ENCODE data around the gene RUNX3.
"Not testable (repeated sequence)": the region's sequence is repeated elsewhere in the genome, so short reads cannot be mapped to it uniquely, and the experiment has no call there.

Gene RUNX3

GRCh38 chr1:24912376-24913273 lies 17.5 kb downstream of the RUNX3 start:
- FAIRE-seq: no peak

DNA sequence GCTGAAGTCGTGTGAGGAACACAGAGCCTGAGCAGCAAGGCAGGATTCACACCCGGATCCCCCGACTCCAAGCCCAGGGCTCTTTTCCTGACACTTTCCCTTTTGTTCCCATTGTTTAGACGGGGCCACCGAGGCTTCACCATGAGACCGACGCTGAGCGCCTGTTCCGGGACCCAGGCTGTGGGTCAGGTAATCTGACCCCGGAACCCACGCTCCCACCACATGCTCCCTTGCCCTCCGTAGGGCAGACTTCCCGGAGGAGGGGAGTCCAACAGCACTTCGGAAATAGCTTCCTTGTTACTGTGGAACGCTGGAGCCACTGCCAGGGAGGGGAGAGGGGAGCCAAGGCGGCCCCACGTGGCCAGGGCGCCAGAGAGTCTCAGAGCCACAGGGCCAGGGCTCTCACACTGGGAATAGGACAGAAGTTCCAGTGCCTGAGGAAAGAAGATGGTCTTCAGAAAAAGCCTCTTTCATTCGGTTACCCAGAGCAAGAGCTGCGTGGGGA lies 18.4 kb downstream of the RUNX3 start:
- FAIRE-seq: no peak

DNA sequence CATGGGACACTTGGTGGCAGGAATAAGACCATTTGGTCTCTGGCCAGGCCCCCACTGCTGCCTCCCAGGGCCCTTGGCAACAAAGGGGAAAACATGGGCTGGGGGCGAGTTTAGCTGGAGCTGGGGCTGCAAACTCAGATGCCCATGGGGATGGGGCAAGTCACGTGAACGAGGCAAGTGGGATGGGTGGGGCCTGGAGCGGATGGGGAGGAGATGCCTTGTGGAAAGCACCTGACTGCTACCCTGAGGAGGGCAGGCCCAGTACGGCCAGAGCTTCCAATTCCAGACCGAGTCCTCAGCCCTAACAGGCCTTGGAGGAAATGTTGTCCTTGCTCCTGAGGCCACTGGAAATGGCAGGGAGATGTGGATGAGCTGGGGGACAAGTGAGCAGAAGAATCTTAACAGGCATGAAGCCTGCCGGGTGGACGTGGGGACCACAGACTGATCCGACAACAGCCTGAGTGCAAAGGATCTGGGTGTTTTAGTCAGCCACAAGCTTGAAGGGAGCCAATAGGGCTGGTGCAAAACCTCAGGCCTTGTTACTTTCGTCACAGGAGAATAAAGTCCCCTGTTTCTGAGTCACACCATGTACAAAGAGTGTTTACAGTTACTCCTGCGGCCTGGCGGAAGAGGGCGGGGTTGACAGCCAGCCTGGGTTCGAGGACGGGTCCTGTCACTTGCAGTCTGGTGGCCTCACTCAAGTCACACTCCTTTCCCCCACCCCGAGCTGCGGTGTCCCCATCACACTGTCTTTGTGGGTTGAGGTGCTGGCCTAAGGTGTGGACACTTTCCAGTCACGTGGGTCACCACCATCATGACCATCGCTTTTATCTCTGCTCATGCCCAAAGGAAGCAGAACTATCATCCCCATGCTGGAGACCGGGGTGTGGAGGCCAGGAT lies 19.1 kb downstream of the RUNX3 start:
- no peak for FAIRE-seq

- no peak for FAIRE-seq
Measured at GRCh38 chr1:24910210-24910609, 19.9 kb downstream of the RUNX3 start.

DNA sequence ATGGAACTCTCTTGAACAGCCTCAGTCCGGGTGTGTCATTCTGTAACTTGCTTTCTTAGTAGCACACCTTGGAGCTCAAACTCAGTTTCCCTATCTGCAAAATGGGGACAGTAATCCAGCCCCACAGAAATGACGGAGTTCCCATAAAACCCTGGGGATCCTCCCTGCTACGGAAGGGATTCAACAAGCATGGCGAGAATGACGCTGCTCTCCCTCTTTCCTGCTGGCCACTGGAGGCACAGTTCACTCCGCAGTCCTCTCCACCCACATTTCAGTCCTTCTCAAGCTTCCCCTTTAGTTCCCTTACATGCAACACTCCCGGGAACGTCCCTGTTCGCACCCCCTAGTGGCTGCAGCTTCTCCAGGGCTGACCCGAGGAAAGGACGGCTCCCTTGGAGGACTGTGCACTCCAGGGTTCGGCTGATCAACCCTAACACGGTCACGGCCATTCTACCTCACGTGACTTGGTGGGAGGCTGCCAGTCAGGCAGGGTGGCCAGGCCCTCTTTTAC lies 20.6 kb downstream of the RUNX3 start:
- no peak for FAIRE-seq

GRCh38 chr1:24908591-24909259 lies 21.4 kb downstream of the RUNX3 start:
- no peak for FAIRE-seq

- FAIRE-seq: not testable (repeated sequence)
Measured at GRCh38 chr1:24907587-24908294, 22.3 kb downstream of the RUNX3 start.

GRCh38 chr1:24906760-24907490 lies 23.2 kb downstream of the RUNX3 start:
- no peak for FAIRE-seq

DNA sequence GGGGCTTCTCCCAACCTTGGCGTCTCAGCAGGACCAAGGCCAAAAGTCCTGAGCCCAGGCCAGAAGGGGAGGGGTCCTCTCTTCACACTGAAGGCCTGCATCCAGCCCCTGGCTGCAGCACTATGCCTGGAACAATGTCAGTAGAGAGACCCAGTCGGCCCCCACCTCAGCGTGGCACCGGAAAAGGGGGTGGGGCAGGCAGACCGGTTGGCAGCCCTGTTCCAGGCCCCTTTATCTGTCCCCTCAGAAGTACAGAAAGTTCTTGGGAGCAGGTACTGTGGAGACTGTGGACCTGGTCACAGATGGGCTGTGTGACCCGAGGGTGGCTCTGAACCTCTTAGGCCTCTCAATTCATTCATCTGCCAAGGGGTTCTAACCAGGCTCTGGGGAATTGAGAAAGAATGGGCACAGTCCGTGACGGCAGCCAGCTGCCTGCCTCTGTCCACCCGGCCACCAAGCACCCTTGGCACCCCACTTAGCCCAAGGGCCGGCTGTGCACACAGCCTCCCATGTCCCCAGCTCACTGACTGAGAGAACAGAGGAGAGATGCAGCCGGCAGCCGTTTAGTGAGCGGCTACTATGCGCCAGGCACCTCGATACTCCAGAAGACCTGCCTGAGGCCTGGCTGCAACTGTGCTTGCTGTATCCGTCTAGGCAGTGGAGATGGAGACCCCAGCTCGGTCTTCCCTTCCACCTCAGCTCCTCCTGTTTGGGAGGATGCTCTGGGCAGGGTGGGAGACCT lies 23.9 kb downstream of the RUNX3 start:
- no peak for FAIRE-seq

- no peak for FAIRE-seq
Measured at GRCh38 chr1:24905355-24905978, 24.6 kb downstream of the RUNX3 start.

GRCh38 chr1:24904731-24905354 lies 25.2 kb downstream of the RUNX3 start:
- FAIRE-seq: no peak

DNA sequence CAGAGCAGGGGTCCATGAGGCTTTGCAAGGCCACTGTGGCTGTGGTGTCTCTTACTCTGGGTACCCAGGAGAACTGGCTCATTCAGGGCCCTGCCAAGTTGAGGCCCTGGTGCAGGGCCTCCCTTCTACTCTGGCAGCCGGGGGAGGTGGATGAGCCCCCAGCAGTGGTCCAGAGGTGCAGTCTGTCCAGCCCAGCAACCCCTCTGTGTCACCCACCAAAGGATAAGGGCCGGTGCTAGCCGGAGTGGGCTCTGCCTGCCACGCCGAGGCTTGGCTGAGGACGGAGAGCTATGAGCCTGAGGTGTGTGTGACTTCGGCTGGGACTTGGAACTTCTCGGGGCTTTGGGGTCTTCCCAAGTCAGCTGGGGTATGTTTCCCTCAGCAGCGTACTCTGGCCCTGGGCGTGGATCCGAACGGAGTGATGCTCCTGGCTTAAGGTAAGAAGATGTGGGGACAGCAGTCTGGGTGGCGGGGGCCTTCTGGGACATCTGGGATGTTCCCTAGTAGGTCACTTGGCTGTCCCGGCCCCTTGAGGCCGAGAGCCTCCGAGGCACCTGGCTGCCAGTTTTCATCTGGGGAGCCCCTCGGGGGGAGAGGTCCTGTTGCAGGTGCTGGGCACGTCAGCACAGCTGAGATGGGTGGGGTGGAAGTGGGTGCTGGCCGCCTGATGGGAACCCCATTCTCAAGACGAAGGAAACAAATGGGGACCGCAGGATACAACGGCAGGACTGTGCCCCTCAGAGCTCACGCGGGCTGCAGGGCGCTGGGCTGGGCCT lies 25.9 kb downstream of the RUNX3 start:
- FAIRE-seq: no peak

DNA sequence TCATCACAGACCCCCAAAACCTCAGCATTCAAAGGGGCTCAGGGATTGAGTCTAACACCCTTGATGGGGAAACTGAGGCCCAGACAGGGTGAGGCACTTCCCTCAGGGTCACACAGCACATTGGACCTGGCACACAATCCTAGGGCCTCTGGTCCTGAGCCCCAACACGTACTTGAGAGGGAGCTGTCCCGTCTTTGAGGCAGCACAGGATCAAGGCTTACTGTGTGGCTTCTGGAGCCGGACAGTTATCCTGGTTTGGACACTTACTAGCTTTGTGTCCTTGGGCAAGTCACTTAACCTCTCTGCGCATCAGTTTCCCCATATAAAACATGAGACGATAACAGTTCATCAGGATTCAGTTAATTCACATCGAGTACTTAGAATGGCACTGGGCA lies 26.5 kb downstream of the RUNX3 start:
- FAIRE-seq: no peak

DNA sequence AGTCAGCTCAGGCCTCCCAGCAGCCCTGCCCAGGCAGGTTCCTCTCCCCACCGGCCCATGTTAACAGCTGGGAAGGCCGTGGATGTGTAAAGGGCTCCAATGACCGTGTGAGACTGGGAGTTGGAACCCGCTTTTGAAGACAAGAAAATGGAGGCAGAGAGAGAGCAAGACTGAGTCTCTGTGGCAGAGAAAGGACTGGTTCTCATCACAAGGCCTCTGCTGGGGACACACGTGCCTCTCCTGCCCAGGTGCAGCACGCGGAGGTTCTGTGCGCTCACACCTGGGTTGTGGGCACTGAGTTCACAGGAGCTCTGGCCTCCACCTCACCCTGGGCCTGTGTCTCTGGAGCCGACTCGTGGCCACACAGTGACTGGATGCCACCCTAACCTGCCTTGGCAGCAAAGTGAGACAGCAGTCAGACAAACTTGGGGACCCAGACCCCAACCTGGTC lies 27.0 kb downstream of the RUNX3 start:
- no peak for FAIRE-seq

DNA sequence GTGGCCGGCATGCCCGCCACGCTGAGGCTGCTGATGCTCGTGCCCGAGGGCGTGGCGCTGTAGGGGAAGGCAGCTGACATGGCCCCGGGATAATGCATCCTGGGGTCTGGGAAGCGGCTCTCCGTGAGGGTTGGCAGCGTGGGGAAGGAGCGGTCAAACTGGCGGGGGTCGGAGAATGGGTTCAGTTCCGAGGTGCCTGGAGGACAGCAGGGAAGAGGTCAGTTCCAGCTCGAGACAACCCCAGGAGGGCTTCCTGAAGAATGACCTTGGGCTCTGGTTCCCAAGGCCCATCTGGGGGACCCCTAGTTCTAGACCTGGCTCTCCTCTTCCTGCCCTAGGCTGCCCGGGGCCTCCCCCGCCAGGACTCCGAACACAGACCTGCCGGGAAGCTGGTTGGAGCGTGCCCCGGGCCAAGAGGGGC lies 27.6 kb downstream of the RUNX3 start:
- FAIRE-seq: no peak

DNA sequence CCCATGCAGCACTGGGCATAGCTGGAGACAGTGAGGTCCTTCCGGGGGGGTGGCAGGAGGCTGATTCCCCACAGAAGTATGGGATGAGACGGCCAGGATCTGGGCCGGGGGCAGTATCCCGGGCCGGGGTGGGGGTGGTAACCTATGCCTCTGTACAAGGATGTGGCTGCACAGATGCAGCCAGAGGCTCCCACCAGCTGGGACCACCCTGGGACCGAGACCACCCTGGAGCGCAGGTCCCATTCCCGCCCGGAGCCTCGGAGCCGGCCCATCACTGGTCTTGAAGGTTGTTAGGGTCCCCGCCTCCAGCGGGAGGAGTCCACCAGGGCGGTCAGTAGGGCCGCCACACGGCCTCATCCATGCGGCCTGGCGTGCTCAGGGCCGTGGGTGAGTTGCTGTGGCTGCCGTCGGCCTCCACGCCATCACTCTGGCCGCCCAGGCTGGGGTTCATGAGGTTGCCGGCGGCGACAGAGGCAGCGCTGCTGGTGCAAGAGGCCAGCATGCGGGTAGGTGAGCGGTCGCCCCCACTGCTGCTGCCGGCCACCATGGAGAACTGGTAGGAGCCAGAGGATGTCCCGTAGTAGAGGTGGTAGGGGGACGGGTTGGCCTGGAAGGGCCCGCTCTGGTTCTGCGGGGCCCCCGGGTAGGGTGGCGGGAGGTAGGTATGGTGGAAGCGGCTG lies 28.1 kb downstream of the RUNX3 start:
- FAIRE-seq: no peak

DNA sequence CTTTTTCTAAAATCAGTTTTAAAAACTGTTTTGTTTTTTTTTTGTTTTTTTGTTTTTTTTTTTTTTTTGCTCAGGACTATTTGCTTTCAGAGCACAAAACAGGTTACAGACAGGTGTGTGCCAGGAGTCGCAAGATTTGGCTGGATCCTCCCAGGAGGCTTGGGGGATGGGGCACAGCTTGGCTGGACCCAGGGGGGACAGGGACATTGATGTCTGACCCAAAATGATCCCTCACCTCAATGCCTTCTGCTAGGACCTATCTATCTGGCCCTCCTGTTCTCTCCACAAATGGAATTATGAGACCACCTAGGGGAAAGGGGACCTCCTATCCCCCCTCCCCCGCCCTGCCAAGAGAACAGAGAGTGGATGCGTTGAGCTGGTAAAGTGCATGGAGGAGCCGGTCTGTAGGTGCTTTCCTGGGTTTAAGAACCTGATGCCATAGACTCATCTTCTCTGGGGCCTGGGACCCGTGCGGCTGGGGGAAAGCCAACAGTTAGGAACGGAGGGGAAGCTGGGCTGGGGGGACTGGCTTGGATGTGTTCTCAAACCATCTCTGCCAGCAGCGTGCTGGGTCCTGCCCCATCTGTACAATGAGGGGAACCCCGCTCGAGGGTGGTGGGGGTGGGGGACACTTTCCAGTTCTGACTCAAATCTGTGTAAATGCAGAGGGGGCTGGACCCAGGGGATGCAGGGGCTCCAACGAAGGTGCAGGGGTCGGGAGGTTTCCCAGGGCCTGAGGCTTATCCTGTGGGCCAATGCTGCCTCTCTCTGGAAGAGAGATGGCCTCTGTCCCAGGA lies 28.9 kb downstream of the RUNX3 start:
- no peak for FAIRE-seq

Data from islet of Langerhans (tissue), 1 donor.